ENCODE results near the gene TSHZ1. TPM values are rescaled to one million over a fixed set of nuclear protein-coding genes. Genes with fewer than 3 reads are reported as not detected.
A peak's percentile ranks its signal among the peaks of the same experiment; 100 is the strongest.

Gene TSHZ1
- total RNA-seq, 2 donors from 2014 or later: 9.6 to 12.3 TPM

- Mint-ChIP-seq H3K4me3 (no peak overlapping the region), H3K9me3 (no peaks in the 10 kb centered on the region), H3K4me1 (no peaks in the 10 kb centered on the region), H3K27me3 (no peaks in the 10 kb centered on the region), H3K36me3 (ENCODE audit: low read depth) (peaks cover 6% of the 10 kb centered on the region), H3K27ac (no peak overlapping the region)
- no peak for ATAC-seq (replicated peaks)
These were observed 20.4 kb downstream of the TSHZ1 start for GRCh38 chr18:75231053-75231406.

GRCh38 chr18:75234901-75235300 is 24.3 kb downstream of the TSHZ1 start:
- H3K9me3 Mint-ChIP-seq: no peaks in the 10 kb centered on the region
- peaks cover 4% of the 10 kb centered on the region for H3K4me1 Mint-ChIP-seq
- no peaks in the 10 kb centered on the region for H3K27me3 Mint-ChIP-seq
- no peak for ATAC-seq (replicated peaks)
- H3K4me3 Mint-ChIP-seq: no peak overlapping the region
- H3K36me3 Mint-ChIP-seq (ENCODE audit: low read depth): peaks cover 6% of the 10 kb centered on the region
- H3K27ac Mint-ChIP-seq: no peak overlapping the region

GRCh38 chr18:75235896-75236295 is 25.3 kb downstream of the TSHZ1 start:
- Mint-ChIP-seq H3K9me3 (no peaks in the 10 kb centered on the region), H3K27ac (no peak overlapping the region), H3K4me1 (peaks cover 4% of the 10 kb centered on the region), H3K4me3 (no peak overlapping the region), H3K27me3 (no peaks in the 10 kb centered on the region), H3K36me3 (ENCODE audit: low read depth) (no peaks in the 10 kb centered on the region)
- no peak for ATAC-seq (replicated peaks)

- Mint-ChIP-seq H3K36me3 (ENCODE audit: low read depth) (no peaks in the 10 kb centered on the region), H3K4me1 (peaks cover 6% of the 10 kb centered on the region), H3K27ac (peak overlapping the region; percentile 30), H3K9me3 (no peaks in the 10 kb centered on the region), H3K27me3 (no peaks in the 10 kb centered on the region), H3K4me3 (no peak overlapping the region)
- no peak for ATAC-seq (replicated peaks)
These were observed 27.5 kb downstream of the TSHZ1 start for GRCh38 chr18:75238100-75238499.

- H3K9me3 Mint-ChIP-seq: no peaks in the 10 kb centered on the region
- peak overlapping the region; percentile 30 for H3K27ac Mint-ChIP-seq
- H3K4me1 Mint-ChIP-seq: peaks cover 8% of the 10 kb centered on the region
- H3K27me3 Mint-ChIP-seq: no peaks in the 10 kb centered on the region
- H3K4me3 Mint-ChIP-seq: no peak overlapping the region
- no peaks in the 10 kb centered on the region for H3K36me3 Mint-ChIP-seq (ENCODE audit: low read depth)
- no peak for ATAC-seq (replicated peaks)
These were observed 28.2 kb downstream of the TSHZ1 start for GRCh38 chr18:75238786-75239185.

- H3K27me3 Mint-ChIP-seq: no peaks in the 10 kb centered on the region
- no peaks in the 10 kb centered on the region for H3K9me3 Mint-ChIP-seq
- peaks cover 13% of the 10 kb centered on the region for H3K4me1 Mint-ChIP-seq
- H3K4me3 Mint-ChIP-seq: no peak overlapping the region
- ATAC-seq (replicated peaks): no peak
- H3K36me3 Mint-ChIP-seq (ENCODE audit: low read depth): no peaks in the 10 kb centered on the region
- no peak overlapping the region for H3K27ac Mint-ChIP-seq
These were observed 29.8 kb downstream of the TSHZ1 start for GRCh38 chr18:75240433-75240832.

- H3K4me3 Mint-ChIP-seq: no peak overlapping the region
- H3K36me3 Mint-ChIP-seq (ENCODE audit: low read depth): no peaks in the 10 kb centered on the region
- no peaks in the 10 kb centered on the region for H3K9me3 Mint-ChIP-seq
- H3K27me3 Mint-ChIP-seq: no peaks in the 10 kb centered on the region
- no peak for ATAC-seq (replicated peaks)
- H3K27ac Mint-ChIP-seq: no peak overlapping the region
- H3K4me1 Mint-ChIP-seq: peaks cover 23% of the 10 kb centered on the region
These were observed 31.1 kb downstream of the TSHZ1 start for GRCh38 chr18:75241705-75242104.

- Mint-ChIP-seq H3K9me3 (no peaks in the 10 kb centered on the region), H3K36me3 (ENCODE audit: low read depth) (no peaks in the 10 kb centered on the region), H3K27me3 (no peaks in the 10 kb centered on the region), H3K4me1 (peaks cover 25% of the 10 kb centered on the region), H3K27ac (no peak overlapping the region), H3K4me3 (no peak overlapping the region)
- ATAC-seq (replicated peaks): no peak
These were observed 34.0 kb downstream of the TSHZ1 start for GRCh38 chr18:75244351-75245313.

- peaks cover 25% of the 10 kb centered on the region for H3K4me1 Mint-ChIP-seq
- ATAC-seq (replicated peaks): peak; percentile 34
These were observed 36.4 kb downstream of the TSHZ1 start for GRCh38 chr18:75246721-75247610.

GRCh38 chr18:75247611-75248421 is 37.2 kb downstream of the TSHZ1 start:
- peak; percentile 60 for ATAC-seq (replicated peaks)
- Mint-ChIP-seq H3K9me3 (no peaks in the 10 kb centered on the region), H3K36me3 (ENCODE audit: low read depth) (no peaks in the 10 kb centered on the region), H3K4me3 (peak overlapping the region; percentile 86), H3K4me1 (peaks cover 25% of the 10 kb centered on the region), H3K27ac (peak overlapping the region; percentile 82), H3K27me3 (no peaks in the 10 kb centered on the region)

More at GRCh38 chr18:75246721-75247610, 36.4 kb downstream of the TSHZ1 start:
- Mint-ChIP-seq H3K36me3 (ENCODE audit: low read depth) (no peaks in the 10 kb centered on the region), H3K27ac (peak overlapping the region; percentile 82), H3K4me3 (peak overlapping the region; percentile 86), H3K9me3 (no peaks in the 10 kb centered on the region), H3K27me3 (no peaks in the 10 kb centered on the region)

GRCh38 chr18:75248426-75249174 is 38.0 kb downstream of the TSHZ1 start:
- Mint-ChIP-seq H3K27me3 (no peaks in the 10 kb centered on the region), H3K36me3 (ENCODE audit: low read depth) (no peaks in the 10 kb centered on the region), H3K4me3 (peak overlapping the region; percentile 86), H3K9me3 (no peaks in the 10 kb centered on the region), H3K4me1 (peaks cover 25% of the 10 kb centered on the region), H3K27ac (peak overlapping the region; percentile 82)
- ATAC-seq (replicated peaks): no peak

GRCh38 chr18:75249175-75249518 is 38.5 kb downstream of the TSHZ1 start:
- H3K4me1 Mint-ChIP-seq: peaks cover 25% of the 10 kb centered on the region
- H3K36me3 Mint-ChIP-seq (ENCODE audit: low read depth): no peaks in the 10 kb centered on the region
- H3K4me3 Mint-ChIP-seq: peak overlapping the region; percentile 86
- no peaks in the 10 kb centered on the region for H3K9me3 Mint-ChIP-seq
- H3K27me3 Mint-ChIP-seq: no peaks in the 10 kb centered on the region
- ATAC-seq (replicated peaks): no peak
- H3K27ac Mint-ChIP-seq: no peak overlapping the region

GRCh38 chr18:75249672-75250470 is 39.3 kb downstream of the TSHZ1 start:
- Mint-ChIP-seq H3K27me3 (no peaks in the 10 kb centered on the region), H3K9me3 (no peaks in the 10 kb centered on the region), H3K36me3 (ENCODE audit: low read depth) (no peaks in the 10 kb centered on the region), H3K27ac (peak overlapping the region; percentile 70), H3K4me1 (peaks cover 22% of the 10 kb centered on the region), H3K4me3 (peak overlapping the region; percentile 28)
- no peak for ATAC-seq (replicated peaks)

All from activated T-helper 17 cell treated with anti-CD3 and anti-CD28 coated beads, Interleukin-2, amount 50 U/mL, for 72 hours (primary cell).